SK-N-SH treated with all-trans-retinoic acid at 6 μM for 48 hours (cell line): ENCODE data around the gene AQP12A.

ENCODE experiments used
- ATAC-seq: fragments of 200-7000 bp; cut with Tn5 transposase; 3 replicates; pipeline ENCODE4 v1.9.1; 2020; ENCODE audit warnings: mild to moderate bottlenecking, moderate library complexity
- ARNTL ChIP-seq: fragments of 450-650 bp; formaldehyde crosslinking; IDR thresholded peaks from 2 replicates; pipeline ENCODE4 v1.5.0; 2020; ENCODE audit warnings: low read depth, mild to moderate bottlenecking, moderate library complexity, borderline replicate concordance
- BACH2 ChIP-seq: fragments of 250-450 bp; sonication (Bioruptor Pico); IDR thresholded peaks from 2 replicates; pipeline ENCODE4 v1.9.0; 2021; ENCODE audit warnings: mild to moderate bottlenecking, borderline replicate concordance
- CSDC2 ChIP-seq: fragments of 250-450 bp; sonication (Bioruptor Pico); IDR thresholded peaks from 2 replicates; pipeline ENCODE4 v1.5.0; 2020; ENCODE audit warnings: mild to moderate bottlenecking, moderate library complexity
- CSRNP3 ChIP-seq: fragments of 250-450 bp; sonication (Bioruptor Pico); IDR thresholded peaks from 2 replicates; pipeline ENCODE4 v1.5.1; 2021; ENCODE audit warnings: mild to moderate bottlenecking, moderate library complexity
- ESRRG ChIP-seq: fragments of 250-450 bp; sonication (Bioruptor Pico); IDR thresholded peaks from 2 replicates; pipeline ENCODE4 v1.6.1; 2021; ENCODE audit warnings: mild to moderate bottlenecking
- GLIS3 ChIP-seq: fragments of 250-450 bp; sonication (Bioruptor Pico); IDR thresholded peaks from 2 replicates; pipeline ENCODE4 v1.5.0; 2020; ENCODE audit warnings: mild to moderate bottlenecking, moderate library complexity
- ISL1 ChIP-seq: fragments of 250-450 bp; sonication (Bioruptor Pico); IDR thresholded peaks from 2 replicates; pipeline ENCODE4 v2.1.2; 2022; ENCODE audit warnings: mild to moderate bottlenecking, moderate library complexity
- OSR1 ChIP-seq: fragments of 250-450 bp; sonication (Bioruptor Pico); IDR thresholded peaks from 2 replicates; pipeline ENCODE4 v1.8.0; 2022; ENCODE audit warnings: moderate library complexity, mild to moderate bottlenecking, inconsistent platforms
- PATZ1 ChIP-seq: fragments of 250-450 bp; sonication (Bioruptor Pico); IDR thresholded peaks from 2 replicates; pipeline ENCODE4 v1.8.0; 2020; ENCODE audit warnings: mild to moderate bottlenecking, moderate library complexity, borderline replicate concordance
- PPARA ChIP-seq: fragments of 250-450 bp; sonication (Bioruptor Pico); IDR thresholded peaks from 2 replicates; pipeline ENCODE4 v1.5.0; 2020; ENCODE audit warnings: mild to moderate bottlenecking, borderline replicate concordance
- RARB ChIP-seq: fragments of 250-450 bp; sonication (Bioruptor Pico); IDR thresholded peaks from 2 replicates; pipeline ENCODE4 v1.8.0; 2021; ENCODE audit warnings: mild to moderate bottlenecking, moderate library complexity
- SNAI2 ChIP-seq: fragments of 250-450 bp; sonication (Bioruptor Pico); IDR thresholded peaks from 2 replicates; pipeline ENCODE4 v1.5.0; 2020; ENCODE audit warnings: mild to moderate bottlenecking, moderate library complexity
- TSHZ2 ChIP-seq: fragments of 250-450 bp; sonication (Bioruptor Pico); IDR thresholded peaks from 2 replicates; pipeline ENCODE4 v1.5.0; 2020; ENCODE audit warnings: mild to moderate bottlenecking, moderate library complexity
- ZFP3 ChIP-seq: fragments of 250-450 bp; sonication (Bioruptor Pico); IDR thresholded peaks from 2 replicates; pipeline ENCODE4 v1.5.0; 2020; ENCODE audit warnings: mild to moderate bottlenecking, moderate library complexity
- ZNF565 ChIP-seq: fragments of 450-650 bp; formaldehyde crosslinking; conservative IDR thresholded peaks from 2 replicates; pipeline ENCODE4 v1.5.0; 2020; ENCODE audit warnings: low read depth, mild to moderate bottlenecking, moderate library complexity
- ZNF8 ChIP-seq: fragments of 450-650 bp; formaldehyde crosslinking; IDR thresholded peaks from 2 replicates; pipeline ENCODE4 v1.5.0; 2020; ENCODE audit warnings: mild to moderate bottlenecking, moderate library complexity
- TF ChIP-seq, protein P1 (sequence below): fragments of 250-450 bp; sonication (Bioruptor Pico); IDR thresholded peaks from 2 replicates; pipeline ENCODE4 v1.5.1; 2020; ENCODE audit warnings: low read depth, mild to moderate bottlenecking, moderate library complexity
- TF ChIP-seq, protein P2 (sequence below): fragments of 250-450 bp; sonication (Bioruptor Pico); IDR thresholded peaks from 2 replicates; pipeline ENCODE4 v1.8.0; 2021; ENCODE audit warnings: low read depth, mild to moderate bottlenecking, moderate library complexity, borderline replicate concordance

The AQP12A gene

GRCh38 chr2:240721596-240722180 is 30.0 kb downstream of the AQP12A start:
- ATAC-seq, result no peak
- TF ChIP-seq RARB (CRISPR knock-in tag), result no peak

- TF ChIP-seq, protein P1, sequence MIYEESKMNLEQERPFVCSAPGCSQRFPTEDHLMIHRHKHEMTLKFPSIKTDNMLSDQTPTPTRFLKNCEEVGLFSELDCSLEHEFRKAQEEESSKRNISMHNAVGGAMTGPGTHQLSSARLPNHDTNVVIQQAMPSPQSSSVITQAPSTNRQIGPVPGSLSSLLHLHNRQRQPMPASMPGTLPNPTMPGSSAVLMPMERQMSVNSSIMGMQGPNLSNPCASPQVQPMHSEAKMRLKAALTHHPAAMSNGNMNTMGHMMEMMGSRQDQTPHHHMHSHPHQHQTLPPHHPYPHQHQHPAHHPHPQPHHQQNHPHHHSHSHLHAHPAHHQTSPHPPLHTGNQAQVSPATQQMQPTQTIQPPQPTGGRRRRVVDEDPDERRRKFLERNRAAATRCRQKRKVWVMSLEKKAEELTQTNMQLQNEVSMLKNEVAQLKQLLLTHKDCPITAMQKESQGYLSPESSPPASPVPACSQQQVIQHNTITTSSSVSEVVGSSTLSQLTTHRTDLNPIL (CRISPR knock-in tag), result no peak
- TF ChIP-seq OSR1 (CRISPR knock-in tag) (no peak), BACH2 (CRISPR knock-in tag) (no peak), CSDC2 (no peak), ISL1 (no peak), ZFP3 (CRISPR knock-in tag) (no peak), PATZ1 (CRISPR knock-in tag) (no peak), ESRRG (CRISPR knock-in tag) (no peak), RARB (CRISPR knock-in tag) (no peak), SNAI2 (CRISPR knock-in tag) (no peak), ZNF8 (CRISPR knock-in tag) (no peak), PPARA (CRISPR knock-in tag) (no peak), GLIS3 (CRISPR knock-in tag) (no peak), ZNF565 (CRISPR knock-in tag) (no peak), CSRNP3 (CRISPR knock-in tag) (no peak), ARNTL (CRISPR knock-in tag) (no peak)
- TF ChIP-seq, protein P2, sequence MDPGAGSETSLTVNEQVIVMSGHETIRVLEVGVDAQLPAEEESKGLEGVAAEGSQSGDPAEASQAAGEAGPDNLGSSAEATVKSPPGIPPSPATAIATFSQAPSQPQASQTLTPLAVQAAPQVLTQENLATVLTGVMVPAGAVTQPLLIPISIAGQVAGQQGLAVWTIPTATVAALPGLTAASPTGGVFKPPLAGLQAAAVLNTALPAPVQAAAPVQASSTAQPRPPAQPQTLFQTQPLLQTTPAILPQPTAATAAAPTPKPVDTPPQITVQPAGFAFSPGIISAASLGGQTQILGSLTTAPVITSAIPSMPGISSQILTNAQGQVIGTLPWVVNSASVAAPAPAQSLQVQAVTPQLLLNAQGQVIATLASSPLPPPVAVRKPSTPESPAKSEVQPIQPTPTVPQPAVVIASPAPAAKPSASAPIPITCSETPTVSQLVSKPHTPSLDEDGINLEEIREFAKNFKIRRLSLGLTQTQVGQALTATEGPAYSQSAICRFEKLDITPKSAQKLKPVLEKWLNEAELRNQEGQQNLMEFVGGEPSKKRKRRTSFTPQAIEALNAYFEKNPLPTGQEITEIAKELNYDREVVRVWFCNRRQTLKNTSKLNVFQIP (CRISPR knock-in tag), result no peak
Measured at GRCh38 chr2:240722376-240722775, 30.7 kb downstream of the AQP12A start.

GRCh38 chr2:240722796-240723735 is 31.4 kb downstream of the AQP12A start:
- TF ChIP-seq TSHZ2 (CRISPR knock-in tag) (no peak), BACH2 (CRISPR knock-in tag) (no peak), ARNTL (CRISPR knock-in tag) (no peak), ZNF8 (CRISPR knock-in tag) (no peak), CSRNP3 (CRISPR knock-in tag) (no peak), OSR1 (CRISPR knock-in tag) (no peak), GLIS3 (CRISPR knock-in tag) (no peak), PPARA (CRISPR knock-in tag) (no peak), PATZ1 (CRISPR knock-in tag) (no peak), ISL1 (no peak)
- TF ChIP-seq, protein P1 (CRISPR knock-in tag), result no peak
- no peak for ATAC-seq

More at GRCh38 chr2:240722376-240722775, 30.7 kb downstream of the AQP12A start:
- no peak for ATAC-seq
